SK-N-SH treated with all-trans-retinoic acid at 6 μM for 48 hours (cell line): ENCODE results near the gene HLF.

ENCODE experiments used
- ATAC-seq: fragments of 200-7000 bp; cut with Tn5 transposase; 3 replicates; pipeline ENCODE4 v1.9.1; 2020; ENCODE audit warnings: mild to moderate bottlenecking, moderate library complexity
- ARNTL ChIP-seq: fragments of 450-650 bp; formaldehyde crosslinking; IDR thresholded peaks from 2 replicates; pipeline ENCODE4 v1.5.0; 2020; ENCODE audit warnings: low read depth, mild to moderate bottlenecking, moderate library complexity, borderline replicate concordance
- BACH2 ChIP-seq: fragments of 250-450 bp; sonication (Bioruptor Pico); IDR thresholded peaks from 2 replicates; pipeline ENCODE4 v1.9.0; 2021; ENCODE audit warnings: mild to moderate bottlenecking, borderline replicate concordance
- CREB5 ChIP-seq: fragments of 250-450 bp; sonication (Bioruptor Pico); IDR thresholded peaks from 2 replicates; pipeline ENCODE4 v1.5.1; 2020; ENCODE audit warnings: low read depth, mild to moderate bottlenecking, moderate library complexity
- CSDC2 ChIP-seq: fragments of 250-450 bp; sonication (Bioruptor Pico); IDR thresholded peaks from 2 replicates; pipeline ENCODE4 v1.5.0; 2020; ENCODE audit warnings: mild to moderate bottlenecking, moderate library complexity
- CSRNP3 ChIP-seq: fragments of 250-450 bp; sonication (Bioruptor Pico); IDR thresholded peaks from 2 replicates; pipeline ENCODE4 v1.5.1; 2021; ENCODE audit warnings: mild to moderate bottlenecking, moderate library complexity
- GLIS3 ChIP-seq: fragments of 250-450 bp; sonication (Bioruptor Pico); IDR thresholded peaks from 2 replicates; pipeline ENCODE4 v1.5.0; 2020; ENCODE audit warnings: mild to moderate bottlenecking, moderate library complexity
- ISL1 ChIP-seq: fragments of 250-450 bp; sonication (Bioruptor Pico); IDR thresholded peaks from 2 replicates; pipeline ENCODE4 v2.1.2; 2022; ENCODE audit warnings: mild to moderate bottlenecking, moderate library complexity
- OSR1 ChIP-seq: fragments of 250-450 bp; sonication (Bioruptor Pico); IDR thresholded peaks from 2 replicates; pipeline ENCODE4 v1.8.0; 2022; ENCODE audit warnings: moderate library complexity, mild to moderate bottlenecking, inconsistent platforms
- PATZ1 ChIP-seq: fragments of 250-450 bp; sonication (Bioruptor Pico); IDR thresholded peaks from 2 replicates; pipeline ENCODE4 v1.8.0; 2020; ENCODE audit warnings: mild to moderate bottlenecking, moderate library complexity, borderline replicate concordance
- POU6F1 ChIP-seq: fragments of 250-450 bp; sonication (Bioruptor Pico); IDR thresholded peaks from 2 replicates; pipeline ENCODE4 v1.8.0; 2021; ENCODE audit warnings: low read depth, mild to moderate bottlenecking, moderate library complexity, borderline replicate concordance
- PPARA ChIP-seq: fragments of 250-450 bp; sonication (Bioruptor Pico); IDR thresholded peaks from 2 replicates; pipeline ENCODE4 v1.5.0; 2020; ENCODE audit warnings: mild to moderate bottlenecking, borderline replicate concordance
- RARB ChIP-seq: fragments of 250-450 bp; sonication (Bioruptor Pico); IDR thresholded peaks from 2 replicates; pipeline ENCODE4 v1.8.0; 2021; ENCODE audit warnings: mild to moderate bottlenecking, moderate library complexity
- SNAI2 ChIP-seq: fragments of 250-450 bp; sonication (Bioruptor Pico); IDR thresholded peaks from 2 replicates; pipeline ENCODE4 v1.5.0; 2020; ENCODE audit warnings: mild to moderate bottlenecking, moderate library complexity
- TCF4 ChIP-seq: fragments of 250-450 bp; sonication (Bioruptor Pico); IDR thresholded peaks from 2 replicates; pipeline ENCODE4 v1.8.0; 2021; ENCODE audit warnings: mild to moderate bottlenecking, moderate library complexity, borderline replicate concordance
- TOX ChIP-seq: fragments of 250-450 bp; sonication (Bioruptor Pico); IDR thresholded peaks from 2 replicates; pipeline ENCODE4 v1.8.0; 2021; ENCODE audit warnings: mild to moderate bottlenecking, moderate library complexity, borderline replicate concordance
- ZC3H10 ChIP-seq: fragments of 250-450 bp; sonication (Bioruptor Pico); IDR thresholded peaks from 2 replicates; pipeline ENCODE4 v1.5.1; 2021; ENCODE audit warnings: mild to moderate bottlenecking, moderate library complexity
- ZFP3 ChIP-seq: fragments of 250-450 bp; sonication (Bioruptor Pico); IDR thresholded peaks from 2 replicates; pipeline ENCODE4 v1.5.0; 2020; ENCODE audit warnings: mild to moderate bottlenecking, moderate library complexity
- ZFP30 ChIP-seq: fragments of 450-650 bp; formaldehyde crosslinking; IDR thresholded peaks from 2 replicates; pipeline ENCODE4 v1.5.0; 2022; ENCODE audit warnings: mild to moderate bottlenecking, moderate library complexity
- ZNF565 ChIP-seq: fragments of 450-650 bp; formaldehyde crosslinking; conservative IDR thresholded peaks from 2 replicates; pipeline ENCODE4 v1.5.0; 2020; ENCODE audit warnings: low read depth, mild to moderate bottlenecking, moderate library complexity
- ZNF70 ChIP-seq: fragments of 450-650 bp; formaldehyde crosslinking; IDR thresholded peaks from 2 replicates; pipeline ENCODE4 v1.5.0; 2020; ENCODE audit warnings: mild to moderate bottlenecking, moderate library complexity
- ZNF8 ChIP-seq: fragments of 450-650 bp; formaldehyde crosslinking; IDR thresholded peaks from 2 replicates; pipeline ENCODE4 v1.5.0; 2020; ENCODE audit warnings: mild to moderate bottlenecking, moderate library complexity

Gene HLF

GRCh38 chr17:55347341-55347740 is 82.6 kb downstream of the HLF start:
- TF ChIP-seq CSRNP3 = no peak
- TF ChIP-seq RARB = no peak
- no peak for TF ChIP-seq ZFP30
- TF ChIP-seq ZC3H10 (CRISPR knock-in tag) = no peak
- no peak for TF ChIP-seq CSDC2 (CRISPR knock-in tag)
- TF ChIP-seq PATZ1 (CRISPR knock-in tag) = no peak
- TF ChIP-seq CREB5 (CRISPR knock-in tag) = no peak
- no peak for TF ChIP-seq GLIS3 (CRISPR knock-in tag)
- TF ChIP-seq ZFP3 (CRISPR knock-in tag) = no peak
- no peak for TF ChIP-seq ARNTL (CRISPR knock-in tag)
- TF ChIP-seq ISL1 (CRISPR knock-in tag) = no peak
- no peak for TF ChIP-seq OSR1 (CRISPR knock-in tag)
- TF ChIP-seq ZNF70 (CRISPR knock-in tag) = no peak
- no peak for TF ChIP-seq ZNF8
- no peak for TF ChIP-seq PPARA
- TF ChIP-seq SNAI2 (CRISPR knock-in tag) = no peak
- TF ChIP-seq TCF4 (CRISPR knock-in tag) = no peak
- TF ChIP-seq BACH2 (CRISPR knock-in tag) = no peak
- no peak for TF ChIP-seq ZNF565
- TF ChIP-seq, all 23 proteins: peak for 0
- ATAC-seq = no peak

GRCh38 chr17:55348749-55349354 is 84.1 kb downstream of the HLF start:
- ATAC-seq = peak; percentile 87

More at GRCh38 chr17:55348749-55349354, 84.1 kb downstream of the HLF start:
- TF ChIP-seq ZFP30 (no peak), ZNF565 (no peak), PATZ1 (CRISPR knock-in tag) (no peak), POU6F1 (CRISPR knock-in tag) (no peak), CSRNP3 (no peak), RARB (no peak), ZNF70 (CRISPR knock-in tag) (no peak), ARNTL (CRISPR knock-in tag) (no peak), PPARA (no peak), TOX (CRISPR knock-in tag) (no peak), SNAI2 (CRISPR knock-in tag) (no peak), ISL1 (CRISPR knock-in tag) (no peak), TCF4 (CRISPR knock-in tag) (no peak)
- TF ChIP-seq, all 23 proteins: peak for 0
